ENCODE results near the gene TMEM114.

Gene TMEM114

DNA sequence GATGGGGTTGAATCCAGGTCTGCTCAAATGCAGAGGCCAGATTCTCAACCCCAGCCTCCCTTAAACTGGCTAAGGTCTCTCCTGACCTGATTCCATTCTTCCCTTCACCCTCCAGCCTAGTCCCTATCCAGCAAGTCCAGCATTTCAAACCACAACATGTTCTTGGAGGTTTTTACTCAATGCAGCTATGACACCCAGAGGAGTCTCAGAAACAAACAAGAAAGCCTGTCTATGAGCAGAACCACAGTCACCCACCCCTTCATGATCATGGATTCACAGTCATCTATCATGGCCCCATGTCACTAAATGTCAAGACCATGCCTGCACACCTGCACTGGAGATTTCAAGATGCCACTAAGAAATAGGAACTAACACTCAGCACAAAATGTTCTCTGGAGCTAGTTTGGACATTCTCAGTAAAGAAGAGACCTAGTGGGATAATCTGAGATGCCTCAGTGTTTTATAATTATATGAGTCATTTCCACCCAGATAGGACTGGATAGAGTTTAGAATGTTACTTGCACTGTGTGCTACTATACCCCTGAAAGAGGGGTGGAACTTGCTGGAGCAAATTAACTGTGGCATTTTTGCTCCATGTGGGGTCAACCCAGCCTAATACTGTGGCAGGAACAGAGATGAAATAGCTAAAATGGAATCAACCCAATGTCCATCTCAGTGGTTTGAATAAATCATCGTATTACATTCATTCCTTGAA is 21.7 kb upstream of the TMEM114 start:
- DNase-seq (ENCODE audit: low read depth in 4 of 4, low spot score in 1 of 4), result no peak

DNA sequence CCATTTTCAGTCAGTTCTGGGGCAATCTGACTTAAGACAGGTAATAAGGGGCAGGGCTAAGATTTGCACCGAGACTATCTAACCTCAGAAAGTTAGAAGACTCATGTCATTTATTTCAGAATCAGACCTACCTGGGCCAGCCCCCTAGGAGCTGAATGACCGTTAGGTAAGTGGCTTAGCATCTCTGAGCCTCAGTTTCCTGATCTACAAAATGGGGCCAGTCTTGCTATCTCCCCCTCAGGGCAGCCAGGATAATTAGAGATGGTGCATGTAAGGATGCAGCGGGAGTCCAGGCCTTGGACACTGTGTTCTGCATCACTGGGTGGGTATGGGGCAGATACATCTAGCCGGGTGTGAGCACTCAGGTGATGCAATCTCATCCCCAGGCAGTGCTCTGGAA is 20.8 kb upstream of the TMEM114 start:
- DNase-seq (ENCODE audit: low read depth in 4 of 4, low spot score in 1 of 4), result no peak

GRCh38 chr16:8607214-8607613 is 16.9 kb upstream of the TMEM114 start:
- DNase-seq (ENCODE audit: low read depth in 4 of 4, low spot score in 1 of 4), result no peak

- DNase-seq (ENCODE audit: low read depth in 4 of 4, low spot score in 1 of 4), result no peak
Measured at GRCh38 chr16:8605554-8605953, 15.2 kb upstream of the TMEM114 start.

GRCh38 chr16:8600144-8600775 is 9.9 kb upstream of the TMEM114 start:
- no peak for DNase-seq (ENCODE audit: low read depth in 4 of 4, low spot score in 1 of 4)

- DNase-seq (ENCODE audit: low read depth in 4 of 4, low spot score in 1 of 4), result no peak
Measured at GRCh38 chr16:8596581-8596980, 6.3 kb upstream of the TMEM114 start.

- DNase-seq (ENCODE audit: low read depth in 4 of 4, low spot score in 1 of 4), result no peak
Measured at GRCh38 chr16:8595783-8596182, 5.5 kb upstream of the TMEM114 start.

GRCh38 chr16:8594149-8594666 is 3.9 kb upstream of the TMEM114 start:
- DNase-seq (ENCODE audit: low read depth in 4 of 4, low spot score in 1 of 4), result no peak

DNA sequence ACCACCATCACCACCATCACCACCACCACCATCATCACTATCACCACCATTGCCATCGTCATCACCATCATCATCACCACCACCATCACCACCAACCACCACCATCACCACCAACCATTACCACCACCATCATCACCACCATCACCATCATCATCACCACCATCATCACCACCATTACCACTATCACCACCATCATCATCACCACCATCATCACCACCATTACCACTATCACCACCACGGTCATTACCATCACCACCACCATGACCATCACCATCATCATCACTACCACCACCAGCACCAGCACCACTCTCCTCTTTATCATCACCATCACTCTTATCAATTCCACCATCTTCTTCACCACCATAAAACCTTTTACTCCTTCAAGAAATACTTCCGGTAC is 1.1 kb upstream of the TMEM114 start:
- DNase-seq (ENCODE audit: low read depth in 4 of 4, low spot score in 1 of 4), result no peak

DNA sequence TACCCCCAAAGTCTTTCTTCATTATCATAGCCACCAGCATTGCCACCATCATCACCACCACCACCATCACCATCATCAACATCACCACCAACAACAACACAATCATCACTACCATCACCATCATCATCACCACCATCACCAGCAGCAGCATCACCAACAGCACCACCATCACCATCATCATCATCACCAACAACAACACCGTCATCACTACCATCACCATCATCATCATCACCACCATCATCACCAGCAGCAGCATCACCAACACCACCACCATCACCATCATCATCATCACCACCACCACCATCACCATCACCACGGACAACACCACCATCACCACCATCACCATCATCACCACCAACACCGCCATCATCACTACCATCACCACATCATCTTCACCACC is 500 bp upstream of the TMEM114 start:
- no peak for DNase-seq (ENCODE audit: low read depth in 4 of 4, low spot score in 1 of 4)

- no peak for DNase-seq (ENCODE audit: low read depth in 4 of 4, low spot score in 1 of 4)
Measured at GRCh38 chr16:8589057-8589899, 1.0 kb downstream of the TMEM114 start.

GRCh38 chr16:8588682-8589056 is 1.6 kb downstream of the TMEM114 start:
- DNase-seq (ENCODE audit: low read depth in 4 of 4, low spot score in 1 of 4), result no peak

GRCh38 chr16:8587065-8587464 is 3.2 kb downstream of the TMEM114 start:
- no peak for DNase-seq (ENCODE audit: low read depth in 4 of 4, low spot score in 1 of 4)

DNA sequence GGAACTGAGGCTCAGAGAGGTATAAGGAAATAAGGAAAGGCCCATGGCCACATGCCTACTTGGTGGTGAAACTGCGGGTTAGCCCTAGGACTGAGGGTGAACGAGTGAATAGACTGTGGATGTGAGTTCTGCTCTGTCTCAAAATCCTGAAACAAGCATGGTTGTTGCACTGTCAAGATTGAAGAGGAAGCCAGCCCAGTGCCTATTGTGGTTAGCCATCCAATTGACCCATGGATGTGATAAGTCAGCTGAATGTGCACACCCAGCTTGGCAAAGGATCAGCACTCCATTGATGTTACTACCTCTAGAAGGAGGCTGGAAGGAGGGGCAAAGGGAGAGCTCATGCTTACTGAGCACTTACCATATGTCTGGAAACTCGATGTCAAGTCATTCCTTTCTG is 4.5 kb downstream of the TMEM114 start:
- no peak for DNase-seq (ENCODE audit: low read depth in 4 of 4, low spot score in 1 of 4)

DNA sequence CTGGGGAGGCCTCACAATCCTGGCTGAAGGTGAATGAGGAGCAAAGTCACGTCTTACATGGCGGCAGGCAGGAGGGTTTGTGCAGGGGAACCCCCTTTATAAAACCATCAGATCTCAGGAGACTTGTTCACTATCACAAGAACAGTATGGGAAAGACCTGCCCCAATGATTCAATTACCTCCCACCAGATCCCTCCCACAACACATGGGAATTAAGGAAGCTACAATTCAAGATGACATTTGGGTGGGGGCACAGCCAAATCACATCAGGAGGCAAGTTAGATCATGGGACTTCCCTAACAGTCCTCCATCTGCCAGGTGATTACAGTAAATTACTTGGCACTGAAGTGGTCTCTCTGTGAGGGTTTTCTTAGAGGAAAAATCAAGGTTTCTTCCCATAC is 5.3 kb downstream of the TMEM114 start:
- no peak for DNase-seq (ENCODE audit: low read depth in 4 of 4, low spot score in 1 of 4)

GRCh38 chr16:8583732-8584131 is 6.6 kb downstream of the TMEM114 start:
- DNase-seq (ENCODE audit: low read depth in 4 of 4, low spot score in 1 of 4), result no peak

DNA sequence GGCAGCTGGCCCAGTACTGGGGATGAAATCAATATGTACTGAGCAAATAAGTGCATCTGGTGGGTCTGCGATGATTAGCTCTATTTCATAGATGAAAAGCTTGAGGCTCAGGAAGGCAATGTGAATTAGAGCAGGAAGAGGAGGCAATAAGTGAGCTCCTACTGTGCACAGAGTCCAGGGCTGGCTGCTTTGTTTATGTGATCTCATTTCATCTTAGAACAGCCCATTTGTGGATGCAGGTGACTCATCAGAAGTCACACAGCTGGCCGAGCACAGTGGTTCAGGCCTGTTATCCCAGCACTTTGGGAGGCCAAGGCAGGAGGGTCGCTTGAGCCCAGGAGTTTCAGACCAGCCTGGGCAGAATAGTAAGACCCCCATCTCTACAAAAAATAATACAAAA is 7.1 kb downstream of the TMEM114 start:
- DNase-seq (ENCODE audit: low read depth in 4 of 4, low spot score in 1 of 4), result no peak

DNA sequence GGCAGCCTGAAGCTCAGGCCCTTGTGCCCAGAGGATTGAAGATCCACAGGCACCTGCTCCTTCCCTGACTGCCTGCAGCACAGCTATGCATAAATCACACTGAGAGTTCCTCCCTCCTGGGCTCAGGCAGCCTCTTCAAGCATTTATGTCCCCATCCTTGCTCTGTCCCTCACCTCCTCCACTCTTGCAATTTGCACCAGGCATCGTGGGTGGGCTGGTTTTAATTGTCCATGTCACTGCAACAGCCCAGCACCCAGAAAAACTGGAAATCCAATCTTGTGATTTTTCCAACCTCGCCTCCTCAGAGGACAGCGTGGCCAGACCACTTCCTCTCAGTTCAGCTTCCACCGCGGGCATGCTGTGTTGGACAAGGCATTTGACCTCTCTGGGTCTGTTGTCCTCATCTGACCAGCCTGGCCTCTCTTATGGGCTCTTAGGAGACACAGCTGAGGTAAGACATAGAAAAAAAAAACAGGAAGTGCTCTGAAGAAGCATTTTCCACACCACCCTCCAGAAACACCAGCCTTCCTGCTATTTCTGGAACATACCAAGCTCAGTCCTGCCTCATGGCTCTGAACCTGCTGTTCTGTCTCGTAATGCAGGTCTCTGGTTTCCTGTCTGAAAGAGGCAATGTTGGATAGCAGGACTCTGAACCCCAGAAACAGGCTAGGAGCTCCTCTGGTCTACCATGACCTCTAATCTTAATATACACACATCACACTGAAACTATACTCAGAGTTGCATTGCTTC is 8.3 kb downstream of the TMEM114 start:
- DNase-seq (ENCODE audit: low read depth in 4 of 4, low spot score in 1 of 4), result no peak

GRCh38 chr16:8579559-8579958 is 10.8 kb downstream of the TMEM114 start:
- DNase-seq (ENCODE audit: low read depth in 4 of 4, low spot score in 1 of 4), result no peak

GRCh38 chr16:8577678-8578304 is 12.5 kb downstream of the TMEM114 start:
- DNase-seq (ENCODE audit: low read depth in 4 of 4, low spot score in 1 of 4), result no peak

Measured in stimulated activated CD4-positive, alpha-beta T cell treated with anti-CD3 and anti-CD28 coated beads, Interleukin-1b, Interleukin-23, amount 100 ng/mL, for 24 hours (primary cell).